ENCODE results near the gene AGBL1. TPM values are rescaled to one million over a fixed set of nuclear protein-coding genes. Genes with fewer than 3 reads are reported as not detected.

Gene AGBL1
- total RNA-seq, 2 donors from 2014 or later: not detected

- H3K4me1 ChIP-seq: no peaks in the 10 kb centered on the region
- no peak overlapping the region for H3K4me3 ChIP-seq
- H3K36me3 ChIP-seq (replicated peaks in 1 of 2; ENCODE audit: insufficient read depth in 1 of 2, low read depth in 2 of 2): no peaks in the 10 kb centered on the region
- TF ChIP-seq POLR2A (IDR thresholded peaks at IDR 0.05): no peak
- TF ChIP-seq, protein P1, sequence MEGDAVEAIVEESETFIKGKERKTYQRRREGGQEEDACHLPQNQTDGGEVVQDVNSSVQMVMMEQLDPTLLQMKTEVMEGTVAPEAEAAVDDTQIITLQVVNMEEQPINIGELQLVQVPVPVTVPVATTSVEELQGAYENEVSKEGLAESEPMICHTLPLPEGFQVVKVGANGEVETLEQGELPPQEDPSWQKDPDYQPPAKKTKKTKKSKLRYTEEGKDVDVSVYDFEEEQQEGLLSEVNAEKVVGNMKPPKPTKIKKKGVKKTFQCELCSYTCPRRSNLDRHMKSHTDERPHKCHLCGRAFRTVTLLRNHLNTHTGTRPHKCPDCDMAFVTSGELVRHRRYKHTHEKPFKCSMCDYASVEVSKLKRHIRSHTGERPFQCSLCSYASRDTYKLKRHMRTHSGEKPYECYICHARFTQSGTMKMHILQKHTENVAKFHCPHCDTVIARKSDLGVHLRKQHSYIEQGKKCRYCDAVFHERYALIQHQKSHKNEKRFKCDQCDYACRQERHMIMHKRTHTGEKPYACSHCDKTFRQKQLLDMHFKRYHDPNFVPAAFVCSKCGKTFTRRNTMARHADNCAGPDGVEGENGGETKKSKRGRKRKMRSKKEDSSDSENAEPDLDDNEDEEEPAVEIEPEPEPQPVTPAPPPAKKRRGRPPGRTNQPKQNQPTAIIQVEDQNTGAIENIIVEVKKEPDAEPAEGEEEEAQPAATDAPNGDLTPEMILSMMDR (IDR thresholded peaks at IDR 0.05): no peak
- intact Hi-C loops (cut with DNase I): no loop called here
- DNase-seq (no peak), ATAC-seq (no peak)
- H3K27me3 ChIP-seq: no peaks in the 10 kb centered on the region
- whole genome bisulfite sequencing, 2 donors: 75 to 78% methylated on average over 1 of the region's 1 CpG
- no peak overlapping the region for H3K27ac ChIP-seq
- H3K9me3 ChIP-seq: no peaks in the 10 kb centered on the region
Measured at GRCh38 chr15:87045746-87046145, 966.1 kb downstream of the AGBL1 start.

GRCh38 chr15:87047203-87047965 is 967.7 kb downstream of the AGBL1 start:
- TF ChIP-seq, protein P1 (IDR thresholded peaks at IDR 0.05): no peak
- TF ChIP-seq POLR2A (IDR thresholded peaks at IDR 0.05): no peak
- Histone ChIP-seq H3K9me3 (no peaks in the 10 kb centered on the region), H3K27ac (no peak overlapping the region), H3K27me3 (no peaks in the 10 kb centered on the region), H3K36me3 (replicated peaks in 1 of 2; ENCODE audit: insufficient read depth in 1 of 2, low read depth in 2 of 2) (no peaks in the 10 kb centered on the region), H3K4me1 (no peaks in the 10 kb centered on the region), H3K4me3 (no peak overlapping the region)
- 23 to 32% methylated on average over 4 of the region's 4 CpGs for WGBS, 2 donors
- intact Hi-C loops (cut with DNase I): no loop called here
- DNase-seq (no peak), ATAC-seq (no peak)

Small RNAs within 50 kb of the gene (small RNA-seq; reads per million reads assigned to genes)
- gene RF00284 (not detected), gene RNA5SP400 (not detected)
